ENCODE measurements around the gene GLIPR1L2.

DNA sequence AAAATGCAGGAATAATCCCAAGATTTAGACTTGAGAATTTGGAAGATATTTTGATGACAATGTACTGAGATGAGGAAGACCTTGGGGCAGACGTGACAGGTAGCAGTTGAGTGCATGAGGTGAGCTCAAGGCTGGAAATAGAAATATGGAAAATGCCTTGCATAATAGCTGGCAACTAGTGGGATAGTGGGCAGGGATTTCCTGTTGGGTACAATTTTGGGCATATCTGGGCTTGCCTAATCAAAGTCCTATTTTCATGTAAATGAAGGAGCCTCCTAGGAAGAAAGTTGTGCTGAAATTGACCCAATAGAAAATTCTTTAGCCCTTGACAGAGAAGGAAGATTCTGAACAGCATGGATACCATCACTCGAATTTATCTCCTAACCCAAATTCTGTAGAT, 83.2 kb downstream of the GLIPR1L2 start:
- TF ChIP-seq CTCF (IDR thresholded peaks at IDR 0.05; ENCODE audit: insufficient read depth, low read length, poor library complexity, severe bottlenecking) = no peak
- no peak for TF ChIP-seq EZH2phosphoT487 (conservative IDR thresholded peaks at IDR 0.05; ENCODE audit: low read length)
